Mucosa of stomach (tissue), 1 donor: Measurements from ENCODE around the gene NOXA1.

ENCODE experiments used
- H3K27me3 ChIP-seq: one replicate; pipeline ENCODE4 v1.7.0; 2013; ENCODE audit warnings: mild to moderate bottlenecking, low read length; ENCODE audit not compliant: control insufficient read depth, insufficient read depth
- H3K36me3 ChIP-seq: one replicate; pipeline ENCODE4 v1.7.0; 2013; ENCODE audit warnings: low read length; ENCODE audit not compliant: control insufficient read depth, insufficient read depth
- H3K4me1 ChIP-seq: one replicate; pipeline ENCODE4 v1.7.0; 2013; ENCODE audit warnings: mild to moderate bottlenecking, low read length; ENCODE audit not compliant: control insufficient read depth, insufficient read depth
- H3K4me3 ChIP-seq: one replicate; pipeline ENCODE4 v1.7.0; 2013; ENCODE audit warnings: low read length
- H3K9ac ChIP-seq: one replicate; pipeline ENCODE4 v1.7.0; 2013; ENCODE audit warnings: mild to moderate bottlenecking, low read length, moderate library complexity
- H3K9me3 ChIP-seq: one replicate; pipeline ENCODE4 v1.7.0; 2013; ENCODE audit warnings: mild to moderate bottlenecking, low read length, moderate library complexity; ENCODE audit not compliant: control insufficient read depth
- donor health status: Pancreatic carcinoma.

NOXA1 gene

GRCh38 chr9:137467161-137467581, 44.0 kb downstream of the NOXA1 start:
- no peaks in the 10 kb centered on the region for H3K36me3 ChIP-seq
- H3K9ac ChIP-seq, result no peak overlapping the region
- no peaks in the 10 kb centered on the region for H3K9me3 ChIP-seq
- no peaks in the 10 kb centered on the region for H3K4me1 ChIP-seq
- no peaks in the 10 kb centered on the region for H3K27me3 ChIP-seq
- no peak overlapping the region for H3K4me3 ChIP-seq

- Histone ChIP-seq H3K36me3 (no peaks in the 10 kb centered on the region), H3K9me3 (no peaks in the 10 kb centered on the region), H3K4me1 (no peaks in the 10 kb centered on the region), H3K9ac (no peak overlapping the region), H3K27me3 (no peaks in the 10 kb centered on the region), H3K4me3 (no peak overlapping the region)
Measured at GRCh38 chr9:137467896-137468295, 44.7 kb downstream of the NOXA1 start.

GRCh38 chr9:137470785-137471184, 47.6 kb downstream of the NOXA1 start:
- H3K27me3 ChIP-seq, result no peaks in the 10 kb centered on the region
- no peak overlapping the region for H3K4me3 ChIP-seq
- H3K9me3 ChIP-seq, result no peaks in the 10 kb centered on the region
- H3K9ac ChIP-seq, result no peak overlapping the region
- no peaks in the 10 kb centered on the region for H3K36me3 ChIP-seq
- no peaks in the 10 kb centered on the region for H3K4me1 ChIP-seq

- H3K4me1 ChIP-seq, result no peaks in the 10 kb centered on the region
- no peaks in the 10 kb centered on the region for H3K36me3 ChIP-seq
- no peak overlapping the region for H3K4me3 ChIP-seq
- H3K27me3 ChIP-seq, result no peaks in the 10 kb centered on the region
- H3K9ac ChIP-seq, result no peak overlapping the region
- no peaks in the 10 kb centered on the region for H3K9me3 ChIP-seq
Measured at GRCh38 chr9:137474271-137474670, 51.1 kb downstream of the NOXA1 start.

GRCh38 chr9:137475666-137476065, 52.5 kb downstream of the NOXA1 start:
- Histone ChIP-seq H3K4me1 (no peaks in the 10 kb centered on the region), H3K27me3 (no peaks in the 10 kb centered on the region), H3K4me3 (no peak overlapping the region), H3K9ac (no peak overlapping the region), H3K36me3 (no peaks in the 10 kb centered on the region), H3K9me3 (no peaks in the 10 kb centered on the region)

- Histone ChIP-seq H3K9me3 (no peaks in the 10 kb centered on the region), H3K4me3 (no peak overlapping the region), H3K4me1 (peaks cover 2% of the 10 kb centered on the region), H3K27me3 (no peaks in the 10 kb centered on the region), H3K9ac (no peak overlapping the region), H3K36me3 (no peaks in the 10 kb centered on the region)
Measured at GRCh38 chr9:137476856-137477255, 53.7 kb downstream of the NOXA1 start.

- H3K27me3 ChIP-seq, result no peaks in the 10 kb centered on the region
- H3K4me3 ChIP-seq, result no peak overlapping the region
- H3K36me3 ChIP-seq, result no peaks in the 10 kb centered on the region
- H3K4me1 ChIP-seq, result peaks cover 8% of the 10 kb centered on the region
- H3K9me3 ChIP-seq, result no peaks in the 10 kb centered on the region
- H3K9ac ChIP-seq, result no peak overlapping the region
Measured at GRCh38 chr9:137477778-137478612, 54.8 kb downstream of the NOXA1 start.

- peaks cover 8% of the 10 kb centered on the region for H3K4me1 ChIP-seq
- H3K9ac ChIP-seq, result no peak overlapping the region
- no peaks in the 10 kb centered on the region for H3K27me3 ChIP-seq
- no peaks in the 10 kb centered on the region for H3K9me3 ChIP-seq
- H3K4me3 ChIP-seq, result no peak overlapping the region
- H3K36me3 ChIP-seq, result no peaks in the 10 kb centered on the region
Measured at GRCh38 chr9:137478613-137478961, 55.4 kb downstream of the NOXA1 start.

- H3K9ac ChIP-seq, result no peak overlapping the region
- H3K27me3 ChIP-seq, result no peaks in the 10 kb centered on the region
- no peaks in the 10 kb centered on the region for H3K36me3 ChIP-seq
- no peak overlapping the region for H3K4me3 ChIP-seq
- H3K9me3 ChIP-seq, result no peaks in the 10 kb centered on the region
- peaks cover 8% of the 10 kb centered on the region for H3K4me1 ChIP-seq
Measured at GRCh38 chr9:137478962-137479861, 56.0 kb downstream of the NOXA1 start.

GRCh38 chr9:137479892-137480685, 56.9 kb downstream of the NOXA1 start:
- Histone ChIP-seq H3K36me3 (no peaks in the 10 kb centered on the region), H3K27me3 (no peaks in the 10 kb centered on the region), H3K4me1 (peaks cover 8% of the 10 kb centered on the region), H3K9me3 (no peaks in the 10 kb centered on the region), H3K4me3 (no peak overlapping the region), H3K9ac (no peak overlapping the region)

GRCh38 chr9:137480686-137481683, 57.8 kb downstream of the NOXA1 start:
- no peak overlapping the region for H3K4me3 ChIP-seq
- H3K36me3 ChIP-seq, result no peaks in the 10 kb centered on the region
- no peaks in the 10 kb centered on the region for H3K27me3 ChIP-seq
- no peaks in the 10 kb centered on the region for H3K9me3 ChIP-seq
- no peak overlapping the region for H3K9ac ChIP-seq
- peaks cover 8% of the 10 kb centered on the region for H3K4me1 ChIP-seq
